Panc1 (cell line): ENCODE results near the gene PC. TPM values are rescaled to one million over a fixed set of nuclear protein-coding genes. Genes with fewer than 3 reads are reported as not detected.

Source experiments
- ATAC-seq: fragments of 200-7000 bp; cut with Tn5 transposase; 2 replicates; pipeline ENCODE4 v1.9.1; 2020; ENCODE audit warnings: mild to moderate bottlenecking, moderate library complexity
- BruUV-seq: library from RNA; stranded (reverse); fragments of 400-500 nt; replicated peaks from 2 replicates; lab custom pipeline; 2021; lab: Mats Ljungman, UMichigan
- CTCF ChIA-PET: fragments of 300-600 bp; sonication (Branson Sonifier 250); formaldehyde crosslinking; loops from one replicate; lab custom pipeline; 2022; ENCODE audit warnings: antibody characterized with exemption; lab: Charles Lee
- POLR2A ChIA-PET: fragments of 300-600 bp; sonication (Branson Sonifier 250); formaldehyde crosslinking; loops from one replicate; lab custom pipeline; 2022; ENCODE audit warnings: antibody characterized with exemption; lab: Charles Lee
- DNase-seq: peaks from one replicate; pipeline ENCODE4 v3.0.0-alpha.2; 2010; ENCODE audit warnings: low read depth, low spot score
- H3K27ac ChIP-seq: 2 replicates; pipeline ENCODE4 v1.5.1; 2011; ENCODE audit warnings: mild to moderate bottlenecking, low read length, inconsistent platforms
- H3K27me3 ChIP-seq: fragments of 200-500 bp; sonication (Bioruptor generic); 2 replicates; pipeline ENCODE4 v1.6.0; 2014; ENCODE audit warnings: low read length, inconsistent platforms; ENCODE audit not compliant: control insufficient read depth, insufficient read depth
- H3K36me3 ChIP-seq: fragments of 200-500 bp; sonication (Bioruptor generic); 2 replicates; pipeline ENCODE4 v1.5.1; 2014; ENCODE audit warnings: inconsistent platforms, mild to moderate bottlenecking, low read length, moderate library complexity; ENCODE audit not compliant: control insufficient read depth, insufficient read depth
- H3K4me1 ChIP-seq: 2 replicates; pipeline ENCODE4 v1.5.1; 2011; ENCODE audit warnings: inconsistent platforms, mild to moderate bottlenecking, low read length, moderate library complexity; ENCODE audit not compliant: control insufficient read depth, insufficient read depth
- H3K4me3 ChIP-seq, 2 experiments: 2 replicates each; pipeline ENCODE4 v1.5.1; 2011 to 2012; ENCODE audit warnings: low read depth in 2 of 2, low read length in 2 of 2, mild to moderate bottlenecking in 2 of 2, inconsistent platforms in 1 of 2, moderate library complexity in 1 of 2
- H3K9me3 ChIP-seq: fragments of 200-500 bp; sonication (Bioruptor generic); 2 replicates; pipeline ENCODE4 v1.5.1; 2014; ENCODE audit warnings: low read depth, mild to moderate bottlenecking, inconsistent platforms, low read length, moderate library complexity; ENCODE audit not compliant: control insufficient read depth, insufficient read depth
- POLR2AphosphoS5 ChIP-seq: IDR thresholded peaks from 2 replicates; pipeline ENCODE4 v1.6.1; 2012; ENCODE audit warnings: mild to moderate bottlenecking, low read depth, low read length, moderate library complexity
- SIN3A ChIP-seq: IDR thresholded peaks from 2 replicates; pipeline ENCODE4 v1.6.1; 2012; ENCODE audit warnings: low read depth, mild to moderate bottlenecking, low read length, moderate library complexity, borderline replicate concordance; ENCODE audit not compliant: insufficient read depth
- TCF7L2 ChIP-seq: IDR thresholded peaks from 2 replicates; pipeline ENCODE4 v1.6.1; 2011; ENCODE audit warnings: mild to moderate bottlenecking, low read depth, low read length, inconsistent platforms
- in situ Hi-C: cut with HindIII; loops from 2 replicates; pipeline ENCODE4 v1.10.0; 2016; ENCODE audit warnings: low sequenced_read_pairs, low pct_unique_long_range_greater_than_20kb
- intact Hi-C: fragments of 100-400 bp; cut with micrococcal nuclease; formaldehyde crosslinking; loops from one replicate; pipeline ENCODE4 v1.10.0; 2022; ENCODE audit not compliant: unreplicated experiment
- total RNA-seq: library from RNA; stranded (reverse); gene quantifications from one replicate; pipeline ENCODE4 v1.2.1, GENCODE V29; 2021; ENCODE audit not compliant: unreplicated experiment
- TF ChIP-seq, protein P1 (sequence below): fragments of 450-650 bp; IDR thresholded peaks from 2 replicates; pipeline ENCODE4 v1.5.1; 2017; ENCODE audit warnings: mild to moderate bottlenecking
- TF ChIP-seq, protein P2 (sequence below), 2 experiments: IDR thresholded peaks; 2 replicates each; pipeline ENCODE4 v1.6.1; 2011 to 2012; ENCODE audit warnings: low read depth in 2 of 2, control low read depth in 1 of 2, low read length in 1 of 2, mild to moderate bottlenecking in 1 of 2, moderate library complexity in 1 of 2; ENCODE audit not compliant: insufficient read depth in 1 of 2

The PC gene
- total RNA-seq, 1 experiment from 2014 or later = 12.8 TPM

GRCh38 chr11:66880496-66881450 is 77.4 kb downstream of the PC start:
- in situ Hi-C loops = no loop called here
- TF ChIP-seq SIN3A = no peak
- no TSS peak for BruUV-seq

GRCh38 chr11:66879999-66880398 is 78.2 kb downstream of the PC start:
- DNase-seq = no peak
- BruUV-seq = no TSS peak
- Histone ChIP-seq H3K27ac (no peak overlapping the region), H3K4me3 (no peak overlapping the region), H3K36me3 (no peaks in the 10 kb centered on the region), H3K27me3 (no peaks in the 10 kb centered on the region), H3K9me3 (no peaks in the 10 kb centered on the region), H3K4me1 (peaks cover 28% of the 10 kb centered on the region)
- ChIA-PET CTCF (interaction anchor here (0.6 kb wide), 1 partner anchor 24 kb away, joined by 4 read pairs; no protein-coding TSS in a partner anchor), POLR2A (no interaction called here)
- TF ChIP-seq, protein P1, sequence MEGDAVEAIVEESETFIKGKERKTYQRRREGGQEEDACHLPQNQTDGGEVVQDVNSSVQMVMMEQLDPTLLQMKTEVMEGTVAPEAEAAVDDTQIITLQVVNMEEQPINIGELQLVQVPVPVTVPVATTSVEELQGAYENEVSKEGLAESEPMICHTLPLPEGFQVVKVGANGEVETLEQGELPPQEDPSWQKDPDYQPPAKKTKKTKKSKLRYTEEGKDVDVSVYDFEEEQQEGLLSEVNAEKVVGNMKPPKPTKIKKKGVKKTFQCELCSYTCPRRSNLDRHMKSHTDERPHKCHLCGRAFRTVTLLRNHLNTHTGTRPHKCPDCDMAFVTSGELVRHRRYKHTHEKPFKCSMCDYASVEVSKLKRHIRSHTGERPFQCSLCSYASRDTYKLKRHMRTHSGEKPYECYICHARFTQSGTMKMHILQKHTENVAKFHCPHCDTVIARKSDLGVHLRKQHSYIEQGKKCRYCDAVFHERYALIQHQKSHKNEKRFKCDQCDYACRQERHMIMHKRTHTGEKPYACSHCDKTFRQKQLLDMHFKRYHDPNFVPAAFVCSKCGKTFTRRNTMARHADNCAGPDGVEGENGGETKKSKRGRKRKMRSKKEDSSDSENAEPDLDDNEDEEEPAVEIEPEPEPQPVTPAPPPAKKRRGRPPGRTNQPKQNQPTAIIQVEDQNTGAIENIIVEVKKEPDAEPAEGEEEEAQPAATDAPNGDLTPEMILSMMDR = no peak
- TF ChIP-seq, protein P2, sequence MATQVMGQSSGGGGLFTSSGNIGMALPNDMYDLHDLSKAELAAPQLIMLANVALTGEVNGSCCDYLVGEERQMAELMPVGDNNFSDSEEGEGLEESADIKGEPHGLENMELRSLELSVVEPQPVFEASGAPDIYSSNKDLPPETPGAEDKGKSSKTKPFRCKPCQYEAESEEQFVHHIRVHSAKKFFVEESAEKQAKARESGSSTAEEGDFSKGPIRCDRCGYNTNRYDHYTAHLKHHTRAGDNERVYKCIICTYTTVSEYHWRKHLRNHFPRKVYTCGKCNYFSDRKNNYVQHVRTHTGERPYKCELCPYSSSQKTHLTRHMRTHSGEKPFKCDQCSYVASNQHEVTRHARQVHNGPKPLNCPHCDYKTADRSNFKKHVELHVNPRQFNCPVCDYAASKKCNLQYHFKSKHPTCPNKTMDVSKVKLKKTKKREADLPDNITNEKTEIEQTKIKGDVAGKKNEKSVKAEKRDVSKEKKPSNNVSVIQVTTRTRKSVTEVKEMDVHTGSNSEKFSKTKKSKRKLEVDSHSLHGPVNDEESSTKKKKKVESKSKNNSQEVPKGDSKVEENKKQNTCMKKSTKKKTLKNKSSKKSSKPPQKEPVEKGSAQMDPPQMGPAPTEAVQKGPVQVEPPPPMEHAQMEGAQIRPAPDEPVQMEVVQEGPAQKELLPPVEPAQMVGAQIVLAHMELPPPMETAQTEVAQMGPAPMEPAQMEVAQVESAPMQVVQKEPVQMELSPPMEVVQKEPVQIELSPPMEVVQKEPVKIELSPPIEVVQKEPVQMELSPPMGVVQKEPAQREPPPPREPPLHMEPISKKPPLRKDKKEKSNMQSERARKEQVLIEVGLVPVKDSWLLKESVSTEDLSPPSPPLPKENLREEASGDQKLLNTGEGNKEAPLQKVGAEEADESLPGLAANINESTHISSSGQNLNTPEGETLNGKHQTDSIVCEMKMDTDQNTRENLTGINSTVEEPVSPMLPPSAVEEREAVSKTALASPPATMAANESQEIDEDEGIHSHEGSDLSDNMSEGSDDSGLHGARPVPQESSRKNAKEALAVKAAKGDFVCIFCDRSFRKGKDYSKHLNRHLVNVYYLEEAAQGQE (IDR thresholded peaks at IDR 0.05; ENCODE audit: insufficient read depth in 1 of 2, low read depth in 2 of 2, low read length in 1 of 2) = no peak
- no peak for TF ChIP-seq TCF7L2
- no peak for ATAC-seq
- intact Hi-C loops (no loop called here), in situ Hi-C loops (no loop called here)

More at GRCh38 chr11:66880496-66881450, 77.4 kb downstream of the PC start:
- Histone ChIP-seq H3K36me3 (no peaks in the 10 kb centered on the region), H3K4me3 (no peak overlapping the region), H3K27me3 (no peaks in the 10 kb centered on the region), H3K9me3 (no peaks in the 10 kb centered on the region), H3K27ac (no peak overlapping the region), H3K4me1 (peaks cover 28% of the 10 kb centered on the region)
- POLR2A ChIA-PET = interaction anchor here (0.6 kb wide), 1 partner anchor 158 kb away, joined by 10 read pairs; no protein-coding TSS in a partner anchor
- no peak for ATAC-seq
- CTCF ChIA-PET = interaction anchor here (0.6 to 1.7 kb wide), 6 partner anchors 8 to 173 kb away, joined by 3 to 4 read pairs (median 3); no protein-coding TSS in a partner anchor
- no peak for DNase-seq
- intact Hi-C loops = no loop called here

GRCh38 chr11:66879583-66879982 is 78.6 kb downstream of the PC start:
- BruUV-seq = no TSS peak
- DNase-seq (no peak), ATAC-seq (no peak)
- Histone ChIP-seq H3K4me3 (no peak overlapping the region), H3K27me3 (no peaks in the 10 kb centered on the region), H3K27ac (no peak overlapping the region), H3K9me3 (no peaks in the 10 kb centered on the region), H3K36me3 (no peaks in the 10 kb centered on the region), H3K4me1 (peaks cover 28% of the 10 kb centered on the region)
- in situ Hi-C loops = no loop called here
- POLR2A ChIA-PET = no interaction called here
- intact Hi-C loops = no loop called here
- TF ChIP-seq, protein P2 (IDR thresholded peaks at IDR 0.05; ENCODE audit: insufficient read depth in 1 of 2, low read depth in 2 of 2, low read length in 1 of 2) = no peak
- TF ChIP-seq TCF7L2 = no peak
- no peak for TF ChIP-seq SIN3A
- TF ChIP-seq, protein P1 = no peak
- TF ChIP-seq POLR2AphosphoS5 = no peak
- CTCF ChIA-PET = no interaction called here
